Measurements from ENCODE around the gene FTCD.

- TF ChIP-seq, protein P1, sequence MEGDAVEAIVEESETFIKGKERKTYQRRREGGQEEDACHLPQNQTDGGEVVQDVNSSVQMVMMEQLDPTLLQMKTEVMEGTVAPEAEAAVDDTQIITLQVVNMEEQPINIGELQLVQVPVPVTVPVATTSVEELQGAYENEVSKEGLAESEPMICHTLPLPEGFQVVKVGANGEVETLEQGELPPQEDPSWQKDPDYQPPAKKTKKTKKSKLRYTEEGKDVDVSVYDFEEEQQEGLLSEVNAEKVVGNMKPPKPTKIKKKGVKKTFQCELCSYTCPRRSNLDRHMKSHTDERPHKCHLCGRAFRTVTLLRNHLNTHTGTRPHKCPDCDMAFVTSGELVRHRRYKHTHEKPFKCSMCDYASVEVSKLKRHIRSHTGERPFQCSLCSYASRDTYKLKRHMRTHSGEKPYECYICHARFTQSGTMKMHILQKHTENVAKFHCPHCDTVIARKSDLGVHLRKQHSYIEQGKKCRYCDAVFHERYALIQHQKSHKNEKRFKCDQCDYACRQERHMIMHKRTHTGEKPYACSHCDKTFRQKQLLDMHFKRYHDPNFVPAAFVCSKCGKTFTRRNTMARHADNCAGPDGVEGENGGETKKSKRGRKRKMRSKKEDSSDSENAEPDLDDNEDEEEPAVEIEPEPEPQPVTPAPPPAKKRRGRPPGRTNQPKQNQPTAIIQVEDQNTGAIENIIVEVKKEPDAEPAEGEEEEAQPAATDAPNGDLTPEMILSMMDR (IDR thresholded peaks at IDR 0.05) = no peak
- no peak for TF ChIP-seq POLR2A (IDR thresholded peaks at IDR 0.05)
These were observed 9.7 kb upstream of the FTCD start for GRCh38 chr21:46165098-46165497.
